ENCODE data around the gene ARMC9.
"Not testable (repeated sequence)": the region's sequence is repeated elsewhere in the genome, so short reads cannot be mapped to it uniquely, and the experiment has no call there.

ARMC9 gene

GRCh38 chr2:231390667-231391066 lies 192.2 kb downstream of the ARMC9 start:
- no peak for DNase-seq

GRCh38 chr2:231391981-231392380 lies 193.6 kb downstream of the ARMC9 start:
- DNase-seq: no peak

DNA sequence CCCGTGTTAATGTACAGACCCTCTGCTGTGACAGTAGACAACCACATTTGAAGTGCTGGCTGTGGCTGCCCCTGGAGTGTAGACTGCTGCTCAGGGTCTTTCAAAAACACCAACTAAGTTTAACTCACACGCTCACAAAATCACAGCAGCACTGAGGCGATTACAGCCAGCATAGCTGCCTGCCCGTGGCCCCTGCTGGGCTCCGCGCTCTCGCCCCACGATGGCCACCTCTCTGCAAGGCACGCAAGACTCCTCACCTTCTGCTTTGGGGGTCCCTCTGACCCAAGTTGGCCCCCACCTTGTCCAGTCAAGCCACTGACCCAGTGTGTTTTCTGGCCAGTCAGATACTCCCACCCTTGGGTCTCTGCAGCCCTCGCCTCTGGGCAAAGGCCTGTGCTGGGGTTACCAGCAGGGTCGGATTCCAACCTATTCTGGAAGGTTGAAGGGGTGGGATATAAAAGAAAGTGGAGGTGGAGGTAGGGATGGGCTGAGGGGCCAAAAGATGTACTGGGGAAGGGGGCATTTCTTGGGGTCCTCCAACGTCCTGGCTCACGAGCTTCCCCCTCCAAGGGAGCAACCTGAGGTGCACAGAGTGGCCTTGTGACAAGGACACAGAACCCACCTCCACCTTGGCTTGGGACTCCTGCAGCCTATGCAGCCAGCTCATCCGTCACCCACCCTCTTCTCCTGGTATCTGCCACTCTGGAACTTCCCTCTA lies 194.2 kb downstream of the ARMC9 start:
- no peak for DNase-seq

DNA sequence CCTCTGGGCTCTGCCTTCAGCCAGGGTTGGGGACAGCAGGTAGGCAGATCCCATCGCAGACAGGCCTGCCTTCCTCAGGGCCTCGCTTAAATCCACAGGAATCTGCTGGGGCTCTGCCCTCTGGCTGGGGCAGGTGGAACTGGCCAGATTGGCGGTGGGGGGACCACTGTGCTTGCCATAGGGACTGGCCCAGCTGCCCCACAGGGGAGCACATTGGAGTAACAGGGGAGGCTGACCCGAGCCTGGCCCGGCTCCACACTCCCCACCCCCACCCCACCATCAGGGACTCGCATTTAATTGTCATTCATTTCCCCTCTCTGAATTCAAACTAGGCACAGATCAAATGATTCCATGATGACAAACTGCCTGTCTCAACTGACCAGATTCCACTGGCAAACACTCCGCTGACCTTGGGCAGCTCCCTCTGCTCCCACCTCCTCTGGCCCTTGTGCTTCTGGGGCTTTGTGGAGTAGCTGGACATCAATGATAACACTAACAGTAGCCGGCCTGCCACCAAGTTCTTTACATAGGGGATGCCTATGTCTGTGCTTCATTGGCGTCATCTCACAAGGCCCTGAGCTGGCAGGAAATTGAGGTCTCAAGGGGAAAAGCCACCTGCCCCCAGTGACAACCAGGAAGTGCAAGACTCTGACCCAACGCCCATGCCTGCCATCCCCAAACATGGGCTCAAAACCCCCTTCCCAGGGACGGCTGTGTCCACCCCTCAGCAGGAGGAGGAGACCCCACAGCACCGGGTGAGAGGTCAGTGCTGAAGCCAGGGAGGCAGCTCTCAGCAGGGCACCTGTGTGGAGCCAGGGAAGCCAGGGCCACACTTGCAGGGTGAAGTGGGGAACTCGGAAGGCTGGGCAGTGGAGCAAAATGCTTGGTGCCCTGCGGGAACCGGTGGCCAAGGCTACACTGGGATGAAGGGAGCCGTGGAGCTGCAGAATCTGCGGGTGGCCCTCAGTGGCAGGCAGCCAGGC lies 195.0 kb downstream of the ARMC9 start:
- DNase-seq: peak; percentile 38

DNA sequence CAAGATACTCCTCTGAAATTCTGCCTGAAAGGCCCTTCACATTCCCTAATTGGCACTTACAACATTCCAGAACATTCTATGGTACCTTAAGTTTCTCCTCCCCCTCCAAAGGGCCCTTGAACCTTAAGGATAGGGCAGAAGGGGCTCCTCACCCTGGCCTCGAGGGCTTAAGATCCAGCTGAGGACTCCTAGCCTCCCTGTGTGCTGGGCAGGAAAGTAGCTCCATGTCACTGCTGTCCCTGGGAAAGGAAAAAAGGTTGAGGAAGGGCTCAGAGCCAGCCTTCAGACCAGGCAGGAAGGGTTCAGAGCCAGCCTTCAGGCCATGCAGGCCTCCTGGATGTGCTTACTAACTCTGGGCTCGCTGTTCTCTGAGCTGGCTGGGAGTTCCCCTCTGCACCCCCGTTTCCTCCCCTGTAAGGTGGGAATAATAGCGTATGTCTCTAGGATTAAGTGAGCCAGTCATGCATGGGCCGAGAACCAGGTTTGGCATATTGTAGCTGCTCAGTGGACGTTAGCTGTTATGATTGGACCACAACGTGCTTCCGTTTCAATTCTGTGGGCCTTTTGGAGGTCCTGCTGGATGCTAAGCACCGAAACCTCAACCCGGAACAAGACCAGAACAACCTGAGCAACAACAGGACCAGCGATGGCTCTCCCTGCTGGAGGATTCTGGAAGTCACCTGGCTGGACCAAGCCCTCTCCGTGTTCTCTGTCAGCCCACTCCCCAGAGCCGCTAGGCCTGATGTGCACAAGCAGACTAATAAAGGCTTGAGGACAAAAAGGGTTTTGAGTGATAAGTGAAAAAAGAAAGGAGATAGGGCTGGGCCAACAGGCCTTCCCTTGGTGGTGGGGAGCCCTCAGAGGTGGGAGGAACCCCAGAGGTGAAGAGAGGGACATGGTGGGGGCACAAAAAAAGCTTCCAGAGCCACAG lies 196.0 kb downstream of the ARMC9 start:
- DNase-seq: no peak

DNA sequence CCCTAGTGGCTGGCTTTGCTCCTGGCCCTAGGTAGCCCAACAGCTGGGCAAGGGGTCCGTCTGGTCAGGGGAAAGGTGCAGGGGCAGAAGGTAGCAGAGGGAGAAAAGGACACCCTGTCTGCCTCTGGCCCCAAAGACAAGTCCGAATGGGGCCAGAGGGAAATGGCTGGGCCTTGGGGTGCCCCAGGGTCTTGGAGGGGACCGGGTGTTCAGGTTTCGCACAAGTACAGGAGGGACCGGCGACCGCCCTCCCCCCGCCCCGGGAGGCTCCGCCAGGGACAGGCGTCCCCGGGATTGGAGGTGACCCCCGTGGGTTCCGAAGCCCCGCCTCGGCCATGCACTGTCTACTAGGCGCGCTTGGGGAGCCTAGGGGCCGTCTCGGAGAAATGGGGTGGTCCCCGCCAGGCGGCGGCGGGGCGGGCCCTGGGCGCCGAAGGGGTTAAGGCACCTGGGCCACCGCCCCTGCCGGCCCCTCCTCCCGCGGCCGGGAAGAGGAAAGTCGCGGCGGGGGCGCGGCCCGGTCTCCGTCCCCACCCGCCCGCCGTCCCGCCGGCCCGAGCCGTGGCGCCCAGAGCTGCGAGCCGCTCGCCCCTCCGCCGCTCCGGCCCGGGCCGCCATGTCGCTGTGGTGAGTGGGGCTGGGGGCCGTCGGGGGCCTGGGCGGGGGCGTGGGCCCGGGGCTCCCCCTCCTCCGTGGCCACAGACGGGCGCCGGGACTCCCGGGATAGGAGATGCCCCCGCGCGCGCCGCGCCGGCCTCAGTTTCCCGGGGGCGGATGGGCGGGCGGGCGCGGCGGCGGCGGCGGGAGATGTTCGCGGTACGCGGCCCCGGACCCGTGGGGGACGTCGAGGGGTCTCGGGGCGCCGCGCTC lies 197.0 kb downstream of the ARMC9 start, which contains the start of gene B3GNT7:
Gene B3GNT7 (plus strand): TSS at position 523 of the 870 bp plus-strand sequence. CDS start 94 bp downstream, at position 617.
- no peak for DNase-seq

- DNase-seq: no peak
Measured at GRCh38 chr2:231396058-231396821, 197.8 kb downstream of the ARMC9 start.

DNA sequence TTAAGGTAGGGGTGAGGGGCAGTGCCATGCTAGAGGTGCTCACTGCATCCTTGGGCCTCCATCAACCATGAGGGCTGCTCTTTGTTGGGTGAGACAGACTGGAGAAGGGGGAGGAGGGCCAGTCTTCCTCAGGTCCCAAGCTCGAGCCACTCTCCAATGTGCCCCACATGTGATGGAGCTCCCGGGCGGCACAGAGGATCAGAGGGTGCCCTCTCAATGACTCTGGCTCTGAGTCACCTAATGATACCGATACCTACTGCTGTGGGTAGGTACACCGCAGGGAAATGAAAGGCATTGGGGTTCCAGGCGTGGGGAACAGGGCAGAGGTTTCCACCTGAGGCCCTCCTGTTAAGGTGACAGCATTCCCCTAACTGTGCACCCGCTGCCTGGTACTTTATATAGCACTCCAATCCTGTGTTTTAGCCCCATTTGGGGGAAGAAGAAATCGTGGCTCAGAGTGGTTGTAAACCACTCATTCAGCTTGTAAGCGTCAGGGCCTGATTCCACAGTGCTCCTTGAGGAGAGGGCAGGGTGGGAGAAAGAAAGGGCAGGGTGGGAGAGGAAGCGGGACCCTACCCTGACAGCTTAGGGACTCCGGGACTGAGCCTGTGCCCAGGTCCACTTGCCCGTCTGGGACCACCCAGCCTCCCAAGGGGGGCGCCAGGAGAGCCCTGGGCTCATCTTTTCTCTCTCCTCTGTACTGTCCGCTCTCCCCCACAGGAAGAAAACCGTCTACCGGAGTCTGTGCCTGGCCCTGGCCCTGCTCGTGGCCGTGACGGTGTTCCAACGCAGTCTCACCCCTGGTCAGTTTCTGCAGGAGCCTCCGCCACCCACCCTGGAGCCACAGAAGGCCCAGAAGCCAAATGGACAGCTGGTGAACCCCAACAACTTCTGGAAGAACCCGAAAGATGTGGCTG lies 198.8 kb downstream of the ARMC9 start:
- DNase-seq: no peak

- no peak for DNase-seq
Measured at GRCh38 chr2:231397928-231398294, 199.5 kb downstream of the ARMC9 start.

DNA sequence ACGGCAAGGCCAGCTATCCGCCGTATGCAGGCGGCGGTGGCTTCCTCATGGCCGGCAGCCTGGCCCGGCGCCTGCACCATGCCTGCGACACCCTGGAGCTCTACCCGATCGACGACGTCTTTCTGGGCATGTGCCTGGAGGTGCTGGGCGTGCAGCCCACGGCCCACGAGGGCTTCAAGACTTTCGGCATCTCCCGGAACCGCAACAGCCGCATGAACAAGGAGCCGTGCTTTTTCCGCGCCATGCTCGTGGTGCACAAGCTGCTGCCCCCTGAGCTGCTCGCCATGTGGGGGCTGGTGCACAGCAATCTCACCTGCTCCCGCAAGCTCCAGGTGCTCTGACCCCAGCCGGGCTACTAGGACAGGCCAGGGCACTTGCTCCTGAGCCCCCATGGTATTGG lies 200.2 kb downstream of the ARMC9 start:
- DNase-seq: no peak

GRCh38 chr2:231399046-231399852 lies 200.8 kb downstream of the ARMC9 start:
- no peak for DNase-seq

- DNase-seq: no peak
Measured at GRCh38 chr2:231399853-231400680, 201.6 kb downstream of the ARMC9 start.

DNA sequence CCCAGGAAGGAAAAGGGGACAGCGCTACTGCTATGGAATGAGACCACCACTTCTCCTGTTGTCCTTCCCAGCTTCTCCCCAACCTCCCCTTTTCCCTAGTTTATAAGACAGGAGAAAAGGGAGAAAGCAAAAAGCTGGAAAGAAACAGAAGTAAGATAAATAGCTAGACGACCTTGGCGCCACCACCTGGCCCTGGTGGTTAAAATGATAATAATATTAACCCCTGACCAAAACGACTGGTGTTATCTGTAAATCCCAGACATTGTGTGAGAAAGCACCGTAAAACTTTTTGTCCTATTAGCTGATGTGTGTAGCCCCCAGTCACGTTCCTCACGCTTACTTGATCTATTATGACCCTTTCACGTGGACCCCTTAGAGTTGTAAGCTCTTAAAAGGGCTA lies 202.2 kb downstream of the ARMC9 start:
- not testable (repeated sequence) for DNase-seq

GRCh38 chr2:231401101-231401500 lies 202.7 kb downstream of the ARMC9 start:
- not testable (repeated sequence) for DNase-seq

DNA sequence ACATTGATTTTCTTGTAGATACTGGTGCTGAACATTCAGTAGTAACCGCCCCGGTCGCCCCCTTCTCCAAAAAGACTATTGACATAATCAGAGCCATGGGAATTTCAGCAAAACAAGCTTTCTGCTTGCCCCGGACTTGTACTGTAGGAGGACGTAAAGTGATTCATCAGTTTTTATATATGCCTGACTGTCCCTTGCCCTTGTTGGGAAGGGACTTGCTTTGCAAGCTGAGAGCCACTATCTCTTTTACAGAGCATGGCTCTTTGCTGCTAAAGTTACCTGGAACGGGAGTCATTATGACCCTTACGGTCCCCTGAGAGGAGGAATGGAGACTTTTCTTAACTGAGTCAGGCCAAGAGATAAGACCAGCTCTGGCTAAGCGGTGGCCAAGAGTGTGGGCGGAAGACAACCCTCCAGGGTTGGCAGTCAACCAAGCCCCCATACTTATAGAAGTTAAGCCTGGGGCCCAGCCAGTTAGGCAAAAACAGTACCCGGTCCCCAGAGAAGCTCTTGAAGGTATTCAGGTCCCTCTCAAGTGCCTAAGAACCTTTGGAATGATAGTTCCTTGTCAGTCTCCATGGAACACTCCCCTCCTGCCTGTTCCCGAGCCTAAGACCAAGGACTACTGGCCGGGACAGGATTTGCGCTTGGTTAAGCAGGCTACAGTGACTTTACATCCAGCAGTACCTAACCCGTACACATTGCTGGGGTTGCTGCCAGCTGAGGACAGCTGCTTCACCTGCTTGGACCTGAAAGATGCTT lies 205.2 kb downstream of the ARMC9 start:
- DNase-seq: not testable (repeated sequence)

GRCh38 chr2:231404183-231404578 lies 205.8 kb downstream of the ARMC9 start:
- DNase-seq: not testable (repeated sequence)

Data from CD4-positive, alpha-beta T cell treated with Interleukin-21 for 1 hour (primary cell).